Measurements from ENCODE around the gene SLC16A4.

- TF ChIP-seq CTCF (IDR thresholded peaks at IDR 0.05) (no peak), POLR2A (IDR thresholded peaks at IDR 0.05) (no peak)
Observed at GRCh38 chr1:110328700-110329099, 62.1 kb downstream of the SLC16A4 start.

All from lower leg skin (tissue), 3 donors.